ENCODE results near the gene ITIH4.

ITIH4 gene

DNA sequence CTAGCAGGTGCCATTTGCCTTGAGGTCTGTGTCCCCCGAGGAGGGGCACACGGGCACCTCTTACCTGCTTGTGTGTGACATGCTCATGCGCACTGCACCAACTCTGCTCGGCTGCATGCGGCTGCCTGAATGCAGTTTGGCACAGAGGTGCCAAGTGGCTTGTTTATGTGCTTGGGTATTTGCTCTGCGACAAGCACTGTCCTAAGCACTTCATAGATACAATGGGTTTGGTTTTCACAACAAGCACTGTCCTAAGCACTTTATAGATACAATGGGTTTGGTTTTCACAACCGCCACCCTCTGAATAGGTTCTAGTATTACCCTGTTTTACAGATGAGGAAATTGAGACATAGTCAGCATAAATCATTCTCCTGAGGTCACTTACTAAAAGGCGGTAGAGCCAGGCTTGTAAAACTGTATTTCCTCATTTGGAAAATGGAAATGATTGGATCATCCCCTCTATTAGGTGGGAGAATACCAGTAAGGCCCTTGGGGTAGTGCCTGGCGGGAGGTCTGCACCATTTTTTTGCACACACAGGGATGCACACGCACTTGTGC, 487 bp downstream of the ITIH4 start:
- no peak for DNase-seq

DNA sequence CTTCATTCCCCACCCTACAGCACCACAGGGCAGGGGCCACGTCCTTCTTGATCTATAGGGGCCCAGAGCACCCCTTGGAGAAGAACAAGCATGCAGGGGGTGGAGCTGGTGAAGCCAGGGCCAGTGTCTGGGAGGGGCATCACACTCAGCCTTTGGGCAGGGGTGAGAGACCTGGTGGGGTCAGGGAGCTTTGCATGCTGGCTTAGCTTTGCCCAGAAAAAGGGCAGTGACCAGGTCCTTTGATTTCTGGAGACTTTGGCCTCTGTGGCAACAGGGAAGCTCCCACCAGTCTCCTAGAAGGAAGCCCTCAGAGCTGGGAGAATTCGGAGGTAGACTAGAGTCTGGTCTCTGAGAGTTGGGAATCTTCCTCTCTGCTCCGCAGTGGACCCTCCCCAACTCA, 990 bp downstream of the ITIH4 start:
- DNase-seq, result no peak

DNA sequence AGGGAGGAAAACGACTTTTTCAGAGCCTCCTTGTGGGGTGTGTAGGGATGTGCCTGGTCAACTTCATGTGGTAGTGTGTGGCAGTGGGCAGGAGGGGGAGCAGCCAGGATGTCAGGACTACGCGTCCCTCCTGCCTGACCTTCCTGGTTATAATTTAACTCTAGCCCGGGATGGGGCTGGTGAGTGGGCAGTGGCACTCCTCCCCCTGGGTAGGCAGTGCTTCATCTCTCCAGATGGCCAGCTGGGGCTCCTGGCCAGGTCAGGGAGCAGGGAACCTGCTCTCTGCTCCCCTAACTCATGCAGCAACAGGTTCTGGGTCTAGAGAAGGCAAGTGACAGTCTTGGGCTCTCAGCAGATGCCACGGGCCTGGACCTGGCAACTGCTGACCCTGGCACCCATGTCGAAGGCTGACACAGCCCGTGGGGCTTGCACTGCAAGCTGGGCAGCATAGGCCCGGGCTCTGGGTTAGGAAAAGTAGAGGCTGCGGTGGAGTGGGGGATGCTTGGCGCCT, 2.6 kb downstream of the ITIH4 start:
- DNase-seq, result no peak

DNA sequence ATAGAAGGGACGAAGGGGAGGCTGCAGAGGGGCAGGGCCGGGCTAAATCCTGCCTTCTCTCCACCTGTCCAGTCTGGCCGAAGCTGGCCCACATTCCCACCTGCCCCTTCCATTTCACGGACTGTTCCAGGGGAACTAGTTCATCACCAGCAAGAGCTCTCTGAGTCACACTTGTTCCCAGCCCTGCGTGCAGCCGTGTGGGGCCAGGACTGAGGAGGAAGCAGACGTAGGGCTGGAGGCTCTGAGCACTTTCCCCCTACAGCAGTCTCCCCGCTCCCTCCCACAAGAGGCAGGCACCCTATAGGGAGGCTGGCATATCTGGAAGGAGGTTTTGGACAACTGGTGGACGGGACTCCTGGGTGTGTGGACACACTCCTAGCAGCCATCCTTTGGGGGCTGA, 3.0 kb downstream of the ITIH4 start:
- no peak for DNase-seq

DNA sequence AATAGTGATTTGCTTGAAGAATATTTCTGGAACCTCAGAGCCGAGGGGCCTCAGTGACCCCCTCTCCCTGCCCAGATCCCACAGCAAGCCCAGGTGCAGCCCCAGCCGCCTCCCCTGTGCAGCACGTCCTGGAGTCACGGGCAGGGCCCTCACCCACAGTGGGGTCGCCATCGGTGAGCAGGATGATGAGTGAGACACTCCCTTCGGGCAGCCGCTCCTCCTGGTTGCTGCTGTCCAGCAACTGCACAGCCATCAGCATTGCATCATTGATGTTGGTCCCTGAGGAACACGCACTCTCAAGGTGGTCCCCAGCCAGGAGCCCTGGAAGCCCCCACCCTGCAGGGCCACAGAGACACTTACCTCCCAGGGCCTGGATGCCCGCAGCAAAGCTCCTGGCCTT, 6.4 kb downstream of the ITIH4 start:
- DNase-seq, result no peak

DNA sequence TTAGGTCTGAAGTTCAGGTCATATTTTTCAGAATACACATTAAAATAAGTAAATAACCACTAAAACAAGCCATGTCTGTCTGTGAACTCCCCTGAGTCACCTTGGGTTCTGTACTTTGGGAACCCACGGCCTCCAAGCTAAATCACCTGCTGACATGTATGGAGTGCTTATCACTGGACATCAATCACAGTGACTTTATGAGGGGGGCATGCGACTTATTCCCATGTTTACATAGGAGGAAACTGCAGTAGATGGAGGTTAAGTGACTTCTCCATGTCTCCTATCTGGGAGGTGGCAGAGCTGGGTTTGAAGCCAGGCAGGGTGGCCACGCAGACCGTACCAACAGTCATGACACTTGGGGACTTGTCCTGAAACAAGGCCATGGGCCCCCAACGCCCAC, 8.1 kb downstream of the ITIH4 start:
- no peak for DNase-seq

DNA sequence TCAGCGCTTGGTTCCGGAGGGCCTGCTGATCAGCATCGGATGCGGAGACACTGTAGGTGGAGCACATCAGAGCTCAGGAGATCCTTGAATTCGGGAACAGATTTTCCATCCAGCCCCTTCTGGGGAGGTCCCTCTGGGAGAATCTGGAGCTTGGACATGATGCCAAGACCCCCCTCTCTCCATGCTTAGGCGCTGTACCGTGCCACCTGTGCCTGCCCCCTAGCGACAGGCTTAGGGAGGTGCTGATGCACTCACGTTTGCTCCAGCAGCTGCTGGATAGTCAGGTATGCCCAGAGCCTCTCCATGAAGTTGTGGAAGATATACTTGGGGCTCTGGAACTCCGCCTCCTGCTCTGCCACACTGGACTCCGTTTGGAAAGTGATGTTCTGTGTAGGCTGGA, 9.7 kb downstream of the ITIH4 start:
- DNase-seq, result peak; percentile 89

DNA sequence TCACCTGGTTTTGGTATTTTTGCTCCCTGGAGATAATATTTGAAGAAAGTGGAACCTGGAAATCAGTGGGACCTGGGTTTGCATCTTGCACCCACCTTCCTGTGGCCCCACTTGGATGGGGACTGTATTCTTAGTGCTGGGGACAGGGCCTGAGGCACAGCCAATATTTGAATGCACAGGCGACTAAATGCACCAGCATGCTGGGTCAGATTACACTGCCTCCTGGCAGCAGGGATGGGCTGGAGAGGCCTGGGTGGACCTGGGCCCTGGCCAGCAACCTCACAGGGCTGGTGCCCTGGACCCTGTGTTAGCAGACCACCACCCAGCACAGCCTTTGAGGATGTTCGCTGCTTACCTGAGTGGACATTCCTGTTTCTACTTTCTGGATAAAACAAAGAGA, 10.5 kb downstream of the ITIH4 start:
- DNase-seq, result no peak

DNA sequence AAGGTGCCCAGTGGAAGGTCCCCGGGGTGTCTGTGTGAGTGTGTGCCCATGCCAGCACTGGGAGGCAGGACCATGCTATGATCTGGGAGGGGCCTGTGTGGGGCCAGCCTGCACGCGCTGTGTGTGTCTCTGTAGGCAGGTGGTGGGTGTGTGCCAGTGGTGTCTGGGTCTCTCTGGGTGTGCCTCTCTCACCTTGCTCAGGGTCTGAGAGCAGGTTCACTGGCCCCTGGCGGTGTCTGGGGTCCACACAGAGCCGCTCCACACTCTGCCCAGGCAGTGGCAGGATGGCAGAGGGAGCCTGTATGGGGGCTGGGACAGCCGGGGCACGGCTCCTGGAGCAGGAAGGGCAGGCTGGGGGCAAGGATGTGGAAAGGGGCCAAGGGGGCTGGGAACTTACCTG, 12.6 kb downstream of the ITIH4 start:
- DNase-seq, result no peak

DNA sequence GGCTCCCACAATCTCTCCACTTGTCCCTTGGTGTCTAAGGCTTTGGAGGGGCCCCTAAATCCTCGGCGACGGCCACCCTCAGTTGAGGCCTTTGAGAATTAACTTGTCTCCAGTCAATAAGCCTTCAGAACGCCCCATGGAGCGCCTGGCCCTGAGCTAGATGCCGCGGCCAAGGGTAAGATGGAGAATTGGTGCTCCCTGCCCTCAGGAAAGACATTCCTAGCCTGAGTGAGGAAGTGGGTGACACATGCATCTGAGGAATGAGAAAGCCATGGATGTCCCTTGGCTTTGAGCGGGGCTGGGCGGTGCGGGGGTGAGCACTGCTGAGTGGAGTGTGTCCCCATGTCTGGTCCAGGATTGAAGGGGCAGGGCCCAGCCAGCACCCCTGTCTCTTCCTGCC, 13.3 kb downstream of the ITIH4 start:
- DNase-seq, result no peak

DNA sequence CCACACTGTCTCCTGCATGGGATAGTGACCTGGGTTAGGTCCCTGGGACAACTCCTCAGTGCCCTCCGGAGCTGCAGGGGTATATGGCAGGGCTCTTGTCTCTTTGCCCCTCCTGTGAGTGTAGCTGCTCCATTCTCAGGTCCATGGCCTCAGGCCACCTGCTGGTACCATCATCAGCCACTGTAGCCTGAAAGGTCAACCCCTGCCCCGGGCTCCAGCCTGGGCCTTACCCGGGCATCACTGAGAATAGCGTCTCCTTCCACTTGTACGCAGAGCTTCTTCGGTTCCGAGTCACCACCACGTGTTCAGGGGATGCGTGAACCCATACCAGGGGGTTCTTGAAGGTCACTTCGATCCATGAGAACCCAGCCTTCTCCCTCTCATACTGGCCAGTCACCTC, 13.8 kb downstream of the ITIH4 start:
- DNase-seq, result no peak

DNA sequence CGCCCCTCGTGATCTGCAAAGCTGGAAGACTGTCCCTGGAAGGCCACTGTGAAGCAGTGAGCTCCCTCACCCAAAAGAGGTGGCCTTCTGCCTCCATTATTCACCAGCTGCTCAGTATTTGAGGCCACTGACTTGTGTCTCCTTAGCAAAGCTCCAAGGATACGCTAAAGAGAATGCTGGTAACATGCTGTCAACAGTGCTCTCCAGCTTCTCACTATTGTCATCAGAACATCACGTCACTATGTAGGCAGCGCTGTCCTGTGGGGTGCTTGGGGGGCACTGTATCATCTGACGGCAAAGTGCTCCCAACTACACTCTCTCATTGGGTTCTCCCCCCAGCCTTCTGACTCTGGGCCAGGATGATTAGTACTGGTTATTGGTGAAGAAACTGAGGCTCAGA, 14.3 kb downstream of the ITIH4 start:
- no peak for DNase-seq

DNA sequence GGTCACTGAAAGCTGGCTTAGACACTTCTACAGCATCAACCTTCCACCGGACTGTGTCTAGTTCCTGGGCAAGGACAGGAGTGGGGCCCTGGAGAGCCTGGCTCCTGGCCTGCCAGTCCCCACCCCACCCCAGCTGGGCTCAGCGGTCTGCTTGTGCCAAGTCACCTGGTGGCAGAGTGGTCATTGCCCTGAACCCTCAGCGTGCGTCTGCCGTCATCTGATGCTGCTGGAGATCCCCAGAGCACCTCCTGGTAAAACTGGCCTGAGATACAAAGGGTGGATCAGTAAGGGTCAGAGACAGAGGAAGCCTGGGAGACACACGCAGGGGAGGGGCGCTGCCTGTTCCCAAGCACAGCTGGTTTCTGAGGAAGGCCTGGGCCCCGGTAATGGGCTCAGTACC, 16.7 kb downstream of the ITIH4 start:
- DNase-seq, result no peak

DNA sequence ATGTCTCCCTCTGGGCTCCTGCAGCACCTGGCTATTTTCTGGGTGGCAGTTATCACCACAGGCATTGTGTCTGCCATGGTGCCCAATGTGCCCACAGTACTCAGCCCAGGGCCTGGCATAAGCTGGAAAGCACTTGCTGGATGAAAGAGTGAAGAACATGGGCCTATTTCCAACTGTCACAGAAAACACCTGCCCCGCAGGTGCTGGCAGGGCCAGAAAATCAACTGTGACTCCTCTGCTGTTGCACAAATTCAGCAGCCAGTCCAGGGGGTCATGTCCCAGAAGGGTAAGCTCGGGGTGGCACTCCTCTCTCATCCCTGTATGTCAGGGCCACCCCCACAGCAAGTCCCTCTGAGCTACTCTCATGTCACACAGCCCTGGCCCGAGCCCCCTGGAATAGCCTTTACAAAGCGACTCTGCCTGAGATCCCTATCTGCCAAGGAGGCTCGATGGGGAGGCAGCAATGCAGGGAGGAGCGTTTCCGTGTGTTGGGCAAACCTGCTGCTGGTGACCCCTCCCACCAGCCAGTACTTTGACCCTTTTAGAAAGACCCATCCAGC, 18.9 kb downstream of the ITIH4 start:
- DNase-seq, result no peak

DNA sequence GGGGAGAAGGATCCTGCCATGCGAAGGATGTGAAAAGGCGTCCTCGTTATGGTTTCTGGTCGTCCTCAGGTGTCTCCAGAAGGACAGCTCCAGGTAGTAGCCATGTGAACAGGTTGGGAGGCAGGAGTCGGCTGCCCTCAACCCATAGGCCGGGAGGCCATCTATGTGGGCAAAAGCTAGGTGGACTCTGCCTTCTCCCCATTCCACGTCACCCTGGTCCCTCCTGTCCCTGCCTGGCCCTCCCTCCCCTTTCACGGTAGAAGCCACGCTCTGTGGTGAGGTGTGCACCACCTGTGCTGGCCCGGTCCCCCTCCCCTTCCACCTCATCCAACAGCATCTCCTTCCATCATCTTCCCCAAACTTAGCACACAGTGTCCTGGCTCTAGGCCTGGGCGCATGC, 19.5 kb downstream of the ITIH4 start:
- DNase-seq, result no peak

DNA sequence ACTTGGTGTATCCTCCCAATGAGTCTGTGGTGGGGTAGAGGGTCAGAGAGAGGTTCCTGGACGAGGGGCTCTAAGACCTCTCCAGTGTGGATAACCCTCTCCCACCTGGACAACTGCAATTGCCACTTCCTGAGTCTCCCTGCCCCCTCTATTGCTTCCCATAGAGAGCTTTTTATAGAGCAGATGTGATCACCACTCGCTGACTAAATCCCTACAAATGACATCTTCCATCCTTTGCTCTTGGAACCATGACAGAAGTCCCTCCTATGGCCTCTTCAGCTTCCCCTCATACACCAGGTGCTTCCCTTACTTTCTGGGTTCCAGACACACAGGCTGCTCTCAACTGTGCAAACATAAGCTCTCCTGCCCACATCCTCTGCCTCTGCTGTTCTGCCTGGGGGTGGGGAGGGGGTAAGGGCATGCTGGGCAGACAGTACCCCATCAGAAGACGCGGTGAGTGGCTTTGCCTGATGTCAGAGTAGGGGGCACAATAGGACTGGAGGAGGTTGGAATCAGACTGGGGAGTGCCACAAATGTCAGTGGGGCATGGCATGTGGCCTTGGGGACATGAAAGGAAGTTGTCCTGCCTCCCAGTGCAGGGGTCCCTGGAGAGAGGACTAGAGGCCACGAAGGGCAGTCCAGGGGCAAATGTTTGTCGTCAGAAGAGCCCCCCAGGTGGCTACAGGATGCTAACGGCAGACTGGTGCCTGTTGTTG, 20.7 kb downstream of the ITIH4 start:
- DNase-seq, result no peak

DNA sequence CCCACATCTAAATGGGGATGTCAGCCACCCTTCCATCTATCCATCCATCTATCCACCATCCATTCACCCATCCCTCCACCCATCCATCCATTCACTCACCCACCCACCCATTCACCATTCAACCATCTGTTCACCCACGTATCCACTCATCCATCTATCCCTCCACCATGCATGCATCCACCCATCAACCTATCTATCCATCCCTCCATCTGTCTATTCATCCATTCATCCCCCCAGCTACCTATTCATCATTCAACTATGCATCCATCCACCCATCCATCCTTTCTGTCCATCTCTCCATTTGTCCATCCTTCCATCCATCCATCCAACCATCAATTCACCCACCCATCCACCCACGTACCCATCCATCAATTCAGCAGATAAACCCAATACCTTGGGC, 21.3 kb downstream of the ITIH4 start:
- DNase-seq, result no peak

DNA sequence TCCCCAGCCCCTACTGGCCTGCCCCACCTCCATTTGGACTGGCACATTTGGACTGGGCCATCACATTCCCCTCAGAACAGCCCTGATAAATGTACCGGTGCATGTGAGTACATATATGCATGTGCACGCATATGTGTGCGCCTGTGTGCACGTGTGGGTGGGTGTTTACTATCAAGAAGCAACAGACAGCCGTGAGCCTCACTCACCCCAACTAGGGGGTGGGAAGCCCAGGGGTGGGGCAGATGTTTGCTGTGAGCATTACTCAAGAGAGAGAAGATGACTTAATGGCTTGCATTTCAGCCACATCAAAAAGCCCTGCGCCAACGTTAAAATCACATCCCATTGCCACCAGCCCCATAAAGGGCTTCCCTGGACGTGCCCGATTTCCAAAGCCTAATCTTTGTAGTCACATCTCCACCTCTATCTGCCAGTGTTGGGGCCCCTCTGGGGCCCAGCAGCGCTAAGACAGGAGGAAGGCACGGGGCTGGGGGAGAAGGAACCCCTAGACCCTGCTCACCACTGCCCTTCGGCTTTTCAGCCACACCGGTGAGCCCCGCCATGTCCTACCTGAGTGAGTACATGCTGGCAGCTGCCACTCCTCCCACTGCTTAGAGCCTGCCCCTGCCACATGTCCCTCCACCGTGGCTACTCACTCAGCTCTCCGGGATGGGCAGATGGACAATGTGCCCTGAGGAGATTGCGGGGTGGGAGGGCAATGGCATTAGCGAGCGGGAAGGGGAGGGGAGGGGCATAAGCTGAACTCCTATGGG, 25.0 kb downstream of the ITIH4 start:
- DNase-seq, result no peak

DNA sequence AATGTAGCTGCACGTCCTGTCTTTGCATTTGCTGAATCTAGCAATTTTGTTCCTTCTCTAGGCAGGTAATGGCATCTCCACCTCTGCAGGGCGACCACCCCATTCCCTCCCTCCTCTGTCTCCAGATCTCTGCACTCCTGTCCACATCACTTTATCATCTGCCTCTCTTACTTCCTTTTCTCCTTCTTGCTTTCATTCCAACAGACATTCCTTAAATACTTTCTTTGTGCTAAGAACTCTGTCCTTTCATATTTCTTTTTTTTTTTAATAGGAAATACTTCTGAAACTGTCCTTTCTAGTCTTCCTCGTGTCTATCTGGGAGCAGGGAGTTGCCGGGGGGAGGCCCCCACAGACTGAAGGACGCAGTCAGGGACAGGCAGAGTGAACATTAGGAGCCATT, 28.6 kb downstream of the ITIH4 start:
- DNase-seq, result no peak

DNA sequence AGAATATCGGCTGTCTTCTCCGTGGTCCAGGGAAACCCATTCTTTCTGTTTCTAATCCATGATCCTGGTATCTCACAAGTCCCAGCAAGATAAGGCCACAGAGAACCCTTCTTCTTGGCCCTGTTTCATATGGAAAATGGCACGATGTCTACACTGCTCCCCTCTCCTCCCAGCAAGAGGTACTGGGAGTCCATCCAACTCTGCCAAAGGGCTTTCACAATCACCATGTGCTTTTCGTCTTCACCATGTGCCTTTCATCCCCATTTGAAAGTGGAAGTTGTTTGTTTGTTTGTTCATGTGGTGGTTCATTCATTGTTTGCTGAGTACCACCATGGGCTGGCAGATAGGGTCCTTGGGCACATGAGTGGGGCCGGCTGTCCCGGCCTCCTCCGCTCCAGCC, 30.4 kb downstream of the ITIH4 start:
- no peak for DNase-seq

DNA sequence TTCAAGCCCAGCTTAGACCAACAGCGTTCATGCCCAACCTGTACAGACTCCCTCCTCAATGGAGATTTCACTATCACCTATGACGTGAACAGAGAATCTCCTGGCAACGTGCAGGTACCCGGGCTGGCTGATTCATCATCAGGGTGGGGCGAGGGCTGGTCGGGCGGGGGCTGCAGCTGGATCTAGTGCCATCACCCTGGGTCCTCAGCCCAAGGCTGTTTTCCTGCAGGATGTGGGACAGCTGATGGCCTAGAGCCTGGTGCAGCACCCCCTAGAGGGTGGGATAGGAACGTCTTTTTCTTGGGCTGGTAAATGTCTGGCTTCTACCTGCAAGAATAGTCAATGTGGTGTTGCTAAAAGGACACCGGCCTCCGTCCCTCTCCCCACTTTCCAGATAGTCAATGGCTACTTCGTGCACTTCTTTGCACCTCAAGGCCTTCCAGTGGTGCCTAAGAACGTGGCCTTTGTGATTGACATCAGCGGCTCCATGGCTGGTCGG, 31.4 kb downstream of the ITIH4 start:
- DNase-seq, result peak; percentile 90

DNA sequence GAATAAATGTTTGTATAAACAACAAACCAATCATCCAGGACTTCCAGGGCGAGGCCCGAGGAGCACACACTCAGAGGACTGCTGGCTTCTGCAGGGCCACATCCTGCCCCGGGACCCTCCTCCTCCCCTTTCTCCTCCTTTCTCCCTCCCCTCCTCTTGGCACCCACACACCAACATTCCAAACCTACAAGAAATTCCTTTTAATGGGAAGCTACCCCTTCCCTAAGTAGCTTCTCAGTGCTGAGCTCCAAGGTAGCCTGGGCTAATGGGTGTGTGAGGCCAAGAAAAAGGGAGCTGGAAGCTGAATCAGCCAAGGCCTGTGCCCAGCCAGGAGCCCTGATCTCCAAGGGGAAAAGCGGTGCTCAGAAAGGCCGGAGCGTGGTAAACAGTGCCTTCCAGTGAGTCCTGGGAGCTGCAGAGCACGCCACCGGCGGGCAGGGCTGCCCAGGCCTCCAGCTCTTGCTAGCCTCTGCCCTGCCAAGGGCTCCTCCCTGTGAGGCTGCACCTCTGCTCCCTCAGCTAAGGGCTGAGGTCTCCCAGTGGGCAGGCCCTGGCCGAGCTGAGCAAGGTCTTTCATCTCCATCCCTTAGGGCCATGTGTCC, 32.0 kb downstream of the ITIH4 start:
- no peak for DNase-seq

DNA sequence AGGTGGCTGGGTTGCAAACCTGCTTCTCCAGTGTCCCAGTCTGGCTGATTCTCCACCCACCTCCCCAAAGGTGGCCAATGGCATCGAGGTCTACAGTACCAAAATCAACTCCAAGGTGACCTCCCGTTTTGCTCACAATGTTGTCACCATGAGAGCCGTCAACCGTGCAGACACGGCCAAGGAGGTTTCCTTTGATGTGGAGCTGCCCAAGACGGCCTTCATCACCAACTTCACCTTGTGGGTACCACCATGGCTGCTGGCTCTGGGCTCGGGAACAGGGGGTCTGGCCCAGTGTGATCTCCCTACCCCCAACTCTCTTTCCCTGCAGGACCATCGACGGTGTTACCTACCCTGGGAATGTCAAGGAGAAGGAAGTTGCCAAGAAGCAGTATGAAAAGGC, 34.1 kb downstream of the ITIH4 start:
- DNase-seq, result no peak

Data from 8988T (cell line).